Erythroblast (primary cell): ENCODE results near the gene RNF11.

ENCODE experiments used
- GATA1 ChIP-seq: IDR thresholded peaks from 2 replicates; pipeline ENCODE4 v1.6.1; 2011; ENCODE audit warnings: low read depth, mild to moderate bottlenecking, control low read depth, low read length, moderate library complexity
- POLR2A ChIP-seq: IDR thresholded peaks from 2 replicates; pipeline ENCODE4 v1.6.1; 2011; ENCODE audit warnings: mild to moderate bottlenecking, low read length

- TF ChIP-seq POLR2A (no peak), GATA1 (no peak)
These were observed 26.0 kb upstream of the RNF11 start for GRCh38 chr1:51210055-51210454.
